ENCODE results near the gene CAMK1D.

- TF ChIP-seq CTCF (conservative IDR thresholded peaks at IDR 0.05; ENCODE audit: low read length): no peak
- TF ChIP-seq EZH2phosphoT487 (IDR thresholded peaks at IDR 0.05; ENCODE audit: borderline replicate concordance, low read depth, low read length): no peak
These were observed 486.4 kb downstream of the CAMK1D start for GRCh38 chr10:12835709-12836108.

Measured in OCI-LY7 (cell line).